Esophagus muscularis mucosa (tissue), 4 donors: ENCODE results near the gene HTT. TPM values are rescaled to one million over a fixed set of nuclear protein-coding genes. Genes with fewer than 3 reads are reported as not detected.

Experiments
- DNase-seq: peaks from one replicate; pipeline ENCODE4 v3.0.0-alpha.2; 2017; ENCODE audit errors: extremely low spot score
- H3K27ac ChIP-seq, 4 donors: fragments of 200-600 bp; sonication (generic); replicated peaks in 1 of 4; 1 replicate in 3 of 4; 2 replicates in 1 of 4; pipeline ENCODE4 v1.5.1; 2016 to 2019; ENCODE audit warnings: mild to moderate bottlenecking in 1 of 4
- H3K27me3 ChIP-seq, 4 donors: fragments of 200-600 bp; sonication (generic); one replicate each; pipeline versions ENCODE4 v1.5.1 to v1.6.0; 2016 to 2019
- H3K36me3 ChIP-seq, 4 donors: fragments of 200-600 bp; sonication (generic); one replicate each; pipeline ENCODE4 v1.5.1; 2016 to 2019
- H3K4me1 ChIP-seq, 4 donors: fragments of 200-600 bp; sonication (generic); one replicate each; pipeline ENCODE4 v1.5.1; 2016 to 2019
- H3K4me3 ChIP-seq, 4 donors: fragments of 200-600 bp; sonication (generic); 1 replicate in 2 of 4; 2 replicates in 2 of 4; pipeline ENCODE4 v1.5.1; 2016 to 2019; ENCODE audit warnings: mild to moderate bottlenecking in 4 of 4, moderate library complexity in 1 of 4
- H3K9me3 ChIP-seq, 4 donors: fragments of 200-600 bp; sonication (generic); 1 replicate in 3 of 4; 2 replicates in 1 of 4; pipeline ENCODE4 v1.5.1; 2016 to 2019
- EP300 ChIP-seq: sonication (generic); formaldehyde crosslinking; IDR thresholded peaks from one replicate; pipeline ENCODE4 v1.6.1; 2017; ENCODE audit warnings: antibody characterized with exemption
- POLR2A ChIP-seq: fragments of 450-650 bp; IDR thresholded peaks from one replicate; pipeline ENCODE4 v1.6.1; 2017; ENCODE audit warnings: antibody characterized with exemption, moderate library complexity, mild to moderate bottlenecking, low read depth
- POLR2AphosphoS5 ChIP-seq, 2 donors: sonication (generic); formaldehyde crosslinking; IDR thresholded peaks; one replicate each; pipeline ENCODE4 v1.6.1; 2017; ENCODE audit warnings: antibody characterized with exemption in 2 of 2
- WGBS: methylation state at CpG from one replicate; pipeline ENCODE4 v1.1.5; 2018; 5-methylcytosine and 5-hydroxymethylcytosine counted together
- intact Hi-C: fragments of 100-400 bp; cut with DNase I; formaldehyde crosslinking; loops from one replicate; pipeline ENCODE4 v1.15.1; 2023
- total RNA-seq, 4 donors: library from RNA; depleted of rRNA; stranded (reverse); fragments of >200 nt; gene quantifications; one replicate each; pipeline versions ENCODE4 v1.1.0 to v1.2.1, GENCODE V29; 2016
- TF ChIP-seq, protein P1 (sequence below), 3 experiments: fragments of 200-600 bp in 2 of 3; fragments of 450-650 bp in 1 of 3; sonication (generic) in 2 of 3; IDR thresholded peaks; one replicate each; pipeline ENCODE4 v1.5.1; 2017 to 2019; ENCODE audit warnings: antibody characterized with exemption in 3 of 3, mild to moderate bottlenecking in 2 of 3, moderate library complexity in 1 of 3

Gene HTT
- total RNA-seq, 4 donors from 2014 or later = 30.2 to 65.7 (median 49.3) TPM

- peaks cover 45 to 93% (median 89%) of the 10 kb centered on the region in 4 donors for H3K36me3 ChIP-seq
- intact Hi-C loops = no loop called here
- 97% methylated on average over 6 of the region's 17 CpGs for WGBS
Observed at GRCh38 chr4:3229964-3230363, 155.5 kb downstream of the HTT start.

GRCh38 chr4:3231471-3231870, 157.0 kb downstream of the HTT start:
- no peaks in the 10 kb centered on the region for H3K9me3 ChIP-seq
- intact Hi-C loops = no loop called here
- peaks cover 60 to 93% (median 91%) of the 10 kb centered on the region in 4 donors for H3K36me3 ChIP-seq
- H3K4me3 ChIP-seq = no peak overlapping the region
- H3K27me3 ChIP-seq = no peaks in the 10 kb centered on the region
- H3K27ac ChIP-seq = no peak overlapping the region
- no peak for DNase-seq
- 100% methylated on average over 1 of the region's 9 CpGs for WGBS
- no peak for TF ChIP-seq POLR2AphosphoS5 (IDR thresholded peaks at IDR 0.05)
- TF ChIP-seq, protein P1, sequence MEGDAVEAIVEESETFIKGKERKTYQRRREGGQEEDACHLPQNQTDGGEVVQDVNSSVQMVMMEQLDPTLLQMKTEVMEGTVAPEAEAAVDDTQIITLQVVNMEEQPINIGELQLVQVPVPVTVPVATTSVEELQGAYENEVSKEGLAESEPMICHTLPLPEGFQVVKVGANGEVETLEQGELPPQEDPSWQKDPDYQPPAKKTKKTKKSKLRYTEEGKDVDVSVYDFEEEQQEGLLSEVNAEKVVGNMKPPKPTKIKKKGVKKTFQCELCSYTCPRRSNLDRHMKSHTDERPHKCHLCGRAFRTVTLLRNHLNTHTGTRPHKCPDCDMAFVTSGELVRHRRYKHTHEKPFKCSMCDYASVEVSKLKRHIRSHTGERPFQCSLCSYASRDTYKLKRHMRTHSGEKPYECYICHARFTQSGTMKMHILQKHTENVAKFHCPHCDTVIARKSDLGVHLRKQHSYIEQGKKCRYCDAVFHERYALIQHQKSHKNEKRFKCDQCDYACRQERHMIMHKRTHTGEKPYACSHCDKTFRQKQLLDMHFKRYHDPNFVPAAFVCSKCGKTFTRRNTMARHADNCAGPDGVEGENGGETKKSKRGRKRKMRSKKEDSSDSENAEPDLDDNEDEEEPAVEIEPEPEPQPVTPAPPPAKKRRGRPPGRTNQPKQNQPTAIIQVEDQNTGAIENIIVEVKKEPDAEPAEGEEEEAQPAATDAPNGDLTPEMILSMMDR (IDR thresholded peaks at IDR 0.05) = no peak
- TF ChIP-seq POLR2A = no peak
- no peak for TF ChIP-seq EP300
- peaks cover 6 to 15% (median 11%) of the 10 kb centered on the region in 4 donors for H3K4me1 ChIP-seq

More at GRCh38 chr4:3229964-3230363, 155.5 kb downstream of the HTT start:
- H3K9me3 ChIP-seq = no peaks in the 10 kb centered on the region
- no peak for DNase-seq
- H3K4me3 ChIP-seq = no peak overlapping the region
- H3K27me3 ChIP-seq = no peaks in the 10 kb centered on the region
- H3K27ac ChIP-seq = no peak overlapping the region
- TF ChIP-seq POLR2AphosphoS5 (IDR thresholded peaks at IDR 0.05) (no peak), EP300 (no peak), POLR2A (no peak)
- TF ChIP-seq, protein P1 (IDR thresholded peaks at IDR 0.05) = no peak
- peaks cover 6 to 27% (median 14%) of the 10 kb centered on the region in 4 donors for H3K4me1 ChIP-seq

GRCh38 chr4:3232001-3232400, 157.5 kb downstream of the HTT start:
- peaks cover 6 to 10% (median 8%) of the 10 kb centered on the region in 4 donors for H3K4me1 ChIP-seq
- no peak overlapping the region for H3K27ac ChIP-seq
- no peaks in the 10 kb centered on the region for H3K27me3 ChIP-seq
- no peak for DNase-seq
- intact Hi-C loops = no loop called here
- H3K36me3 ChIP-seq = peaks cover 63 to 94% (median 91%) of the 10 kb centered on the region in 4 donors
- WGBS = 93% methylated on average over 16 of the region's 16 CpGs
- H3K4me3 ChIP-seq = no peak overlapping the region
- H3K9me3 ChIP-seq = no peaks in the 10 kb centered on the region
- TF ChIP-seq, protein P1 (IDR thresholded peaks at IDR 0.05) = no peak
- TF ChIP-seq POLR2AphosphoS5 (IDR thresholded peaks at IDR 0.05) (no peak), POLR2A (no peak), EP300 (no peak)

DNA sequence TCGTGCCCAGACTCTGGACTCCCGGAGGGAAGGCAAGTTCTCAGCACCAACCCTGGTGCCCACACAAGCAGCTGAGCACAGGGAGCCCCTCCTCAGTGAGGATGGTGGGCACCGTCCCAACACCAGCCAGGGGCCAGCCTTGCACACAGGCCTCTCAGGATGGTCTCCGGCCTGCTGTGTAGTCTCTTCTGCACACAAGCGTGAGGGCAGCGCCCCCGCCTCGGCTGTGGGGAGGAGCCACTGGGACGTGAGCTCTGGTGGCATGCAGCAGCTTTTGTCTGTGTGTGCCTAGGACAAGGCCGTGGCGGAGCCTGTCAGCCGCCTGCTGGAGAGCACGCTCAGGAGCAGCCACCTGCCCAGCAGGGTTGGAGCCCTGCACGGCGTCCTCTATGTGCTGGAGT, 158.4 kb downstream of the HTT start:
- TF ChIP-seq EP300 = no peak
- TF ChIP-seq, protein P1 (IDR thresholded peaks at IDR 0.05) = no peak
- TF ChIP-seq POLR2A = no peak
- no peak for TF ChIP-seq POLR2AphosphoS5 (IDR thresholded peaks at IDR 0.05)
- no peak for DNase-seq
- H3K4me3 ChIP-seq = no peak overlapping the region
- H3K4me1 ChIP-seq = peaks cover 5 to 6% (median 5%) of the 10 kb centered on the region in 4 donors
- no peaks in the 10 kb centered on the region for H3K9me3 ChIP-seq
- H3K27ac ChIP-seq = no peak overlapping the region
- no peaks in the 10 kb centered on the region for H3K27me3 ChIP-seq
- 90% methylated on average over 8 of the region's 15 CpGs for WGBS
- H3K36me3 ChIP-seq = peaks cover 65 to 100% (median 97%) of the 10 kb centered on the region in 4 donors
- intact Hi-C loops = no loop called here
